H1 (cell line): ENCODE data around the gene RNF208. TPM values are rescaled to one million over a fixed set of nuclear protein-coding genes. Genes with fewer than 3 reads are reported as not detected.

Experiments used
- ASH2L ChIP-seq: fragments of 200-600, 300-600 bp; sonication (generic); IDR thresholded peaks from one replicate; pipeline ENCODE4 v1.7.1; 2017; ENCODE audit warnings: low read length
- ATF2 ChIP-seq: IDR thresholded peaks from 2 replicates; pipeline ENCODE4 v1.6.1; 2012; ENCODE audit warnings: low read length, inconsistent platforms
- ATF3 ChIP-seq: IDR thresholded peaks from 2 replicates; pipeline ENCODE4 v1.6.1; 2011; ENCODE audit warnings: low read depth, mild to moderate bottlenecking, low read length; ENCODE audit not compliant: insufficient read depth
- CTBP2 ChIP-seq: IDR thresholded peaks from 2 replicates; pipeline ENCODE4 v1.7.0; 2011; ENCODE audit warnings: borderline replicate concordance, mild to moderate bottlenecking, moderate library complexity, mixed read lengths, low read length; ENCODE audit not compliant: insufficient read depth, insufficient read length
- GABPA ChIP-seq: IDR thresholded peaks from 2 replicates; pipeline ENCODE4 v1.6.1; 2011; ENCODE audit warnings: mild to moderate bottlenecking, low read length, moderate library complexity, borderline replicate concordance; ENCODE audit not compliant: insufficient read depth
- KDM4A ChIP-seq: IDR thresholded peaks from one replicate; pipeline ENCODE4 v1.7.1; 2012; ENCODE audit warnings: low read depth, mild to moderate bottlenecking, moderate library complexity, low read length, inconsistent platforms; ENCODE audit not compliant: severe bottlenecking
- MAX ChIP-seq: IDR thresholded peaks from 2 replicates; pipeline ENCODE4 v1.6.1; 2012; ENCODE audit warnings: inconsistent platforms
- PHF8 ChIP-seq: fragments of 200-600 bp; sonication (generic); conservative IDR thresholded peaks from 2 replicates; pipeline ENCODE4 v1.7.1; 2012; ENCODE audit warnings: low read depth, mild to moderate bottlenecking, inconsistent platforms, low read length, moderate library complexity
- SIN3A ChIP-seq, 2 experiments: IDR thresholded peaks in 1 of 2; conservative IDR thresholded peaks in 1 of 2; 2 replicates each; pipeline ENCODE4 v1.6.1; 2011 to 2012; ENCODE audit warnings: low read length in 2 of 2, improper control_type of control experiment in 1 of 2, low read depth in 1 of 2, mild to moderate bottlenecking in 1 of 2
- SIX5 ChIP-seq: IDR thresholded peaks from 2 replicates; pipeline ENCODE4 v1.6.1; 2011; ENCODE audit warnings: mild to moderate bottlenecking, low read depth, low read length
- TAF7 ChIP-seq: optimal IDR thresholded peaks from 2 replicates; pipeline ENCODE3; 2011; ENCODE audit warnings: low read depth, mild to moderate bottlenecking, inconsistent platforms, low read length, moderate library complexity, borderline replicate concordance
- TEAD4 ChIP-seq: IDR thresholded peaks from 2 replicates; pipeline ENCODE4 v1.6.1; 2012; ENCODE audit warnings: low read depth, low read length, inconsistent platforms, mixed read lengths
- polyA plus RNA-seq, 7 experiments: library from polyadenylated mRNA; depleted of rRNA in 3 of 7; stranded (reverse) in 5 of 7; unstranded in 2 of 7; fragments of >200 nt in 5 of 7; fragments of 200-250 nt in 2 of 7; gene quantifications; 1 replicate in 5 of 7; 2 replicates in 1 of 7; 4 replicates in 1 of 7; pipeline versions ENCODE4 v1.2.1 to v1.2.3, GENCODE V29; 2011 to 2013; ENCODE audit warnings: missing spikeins in 2 of 7, mixed read lengths in 2 of 7
- total RNA-seq: library from RNA; stranded (reverse); fragmentation: NEBNext Ultra II Directional; extraction: Animal tissue kit (Norgen Biotek cat#: 25700); gene quantifications from 2 replicates; pipeline ENCODE4 v1.2.1, GENCODE V29; 2021

Gene RNF208
- total and polyA plus RNA-seq, 2 of the 8 experiments (the other 6 are each of a cell fraction or from before 2014, with no cell fraction given), result 2.7 to 7.7 TPM

GRCh38 chr9:137205126-137206069 is 16.6 kb downstream of the RNF208 start, which contains the start of the genes NDOR1 and TMEM203 (continued):
- peak; percentile 86 for TF ChIP-seq ATF3
- TF ChIP-seq MAX, result peak; percentile 73
- TF ChIP-seq TAF7, result peak; percentile 80
- TF ChIP-seq ATF2, result no peak
- TF ChIP-seq PHF8, result peak; percentile 93
- TF ChIP-seq KDM4A, result peak; percentile 98
- TF ChIP-seq CTBP2, result no peak
- peak; percentile 77 for TF ChIP-seq ASH2L
- no peak for TF ChIP-seq TEAD4
- TF ChIP-seq SIX5, result no peak
- peak; percentile 92 to 93; a peak in 3 of 4 replicates for TF ChIP-seq SIN3A (conservative IDR thresholded peaks at IDR 0.05 in 1 of 2, IDR thresholded peaks at IDR 0.05 in 1 of 2; ENCODE audit: low read depth in 1 of 2, low read length in 2 of 2)
- peak; percentile 96 for TF ChIP-seq GABPA
